Fibroblast of lung (primary cell): ENCODE data around the gene MOCS3. TPM values are rescaled to one million over a fixed set of nuclear protein-coding genes. Genes with fewer than 3 reads are reported as not detected.

Experiments used
- DNase-seq, 2 donors: peaks; one replicate each; pipeline versions ENCODE4 v3.0.0 to v3.0.0-alpha.2; 2010; ENCODE audit warnings: low read depth in 2 of 2
- H2AFZ ChIP-seq: 2 replicates; pipeline ENCODE4 v1.5.1; 2012; ENCODE audit warnings: low read length, control low read depth, inconsistent platforms
- H3K27ac ChIP-seq: 2 replicates; pipeline ENCODE4 v1.5.1; 2011; ENCODE audit warnings: low read length, control low read depth; ENCODE audit not compliant: insufficient read depth
- H3K27me3 ChIP-seq: 2 replicates; pipeline ENCODE4 v1.5.1; 2011; ENCODE audit warnings: mild to moderate bottlenecking, low read length; ENCODE audit not compliant: control insufficient read depth, insufficient read depth
- H3K36me3 ChIP-seq: 2 replicates; pipeline ENCODE4 v1.5.1; 2011; ENCODE audit warnings: low read length; ENCODE audit not compliant: control insufficient read depth, insufficient read depth
- H3K4me1 ChIP-seq: 2 replicates; pipeline ENCODE4 v1.5.1; 2011; ENCODE audit warnings: low read length; ENCODE audit not compliant: control insufficient read depth, insufficient read depth; ENCODE audit errors: extremely low read depth
- H3K4me2 ChIP-seq: 2 replicates; pipeline ENCODE4 v1.5.1; 2011; ENCODE audit warnings: low read length, control low read depth; ENCODE audit not compliant: insufficient read depth; ENCODE audit errors: extremely low read depth
- H3K4me3 ChIP-seq, 4 experiments: fragments of 200-600 bp in 1 of 4; sonication (generic) in 1 of 4; replicated peaks in 1 of 4; 2 replicates each; pipeline ENCODE4 v1.5.1; 2011 to 2016; ENCODE audit warnings: low read length in 4 of 4, low read depth in 3 of 4, mild to moderate bottlenecking in 3 of 4, control low read depth in 2 of 4, inconsistent platforms in 1 of 4, mixed read lengths in 1 of 4; ENCODE audit not compliant: insufficient read depth in 1 of 4; ENCODE audit errors: control extremely low read depth in 1 of 4
- H3K79me2 ChIP-seq: 2 replicates; pipeline ENCODE4 v1.5.1; 2012; ENCODE audit warnings: mild to moderate bottlenecking, low read length, inconsistent platforms; ENCODE audit not compliant: control insufficient read depth, insufficient read depth
- H3K9ac ChIP-seq: 2 replicates; pipeline ENCODE4 v1.5.1; 2011; ENCODE audit warnings: mild to moderate bottlenecking, low read length, control low read depth; ENCODE audit not compliant: insufficient read depth
- H3K9me3 ChIP-seq: 2 replicates; pipeline ENCODE4 v1.5.1; 2012; ENCODE audit warnings: low read depth, low read length; ENCODE audit not compliant: control insufficient read depth, insufficient read depth
- H4K20me1 ChIP-seq: 2 replicates; pipeline ENCODE4 v1.5.1; 2011; ENCODE audit warnings: low read length; ENCODE audit not compliant: control insufficient read depth, insufficient read depth; ENCODE audit errors: extremely low read depth
- EZH2 ChIP-seq: IDR thresholded peaks from 2 replicates; pipeline ENCODE4 v1.5.1; 2012; ENCODE audit warnings: low read length, control low read depth, mild to moderate bottlenecking; ENCODE audit errors: missing control alignments
- polyA plus RNA-seq, 2 donors: library from polyadenylated mRNA; depleted of rRNA in 1 of 2; stranded (reverse) in 1 of 2; unstranded in 1 of 2; fragments of >200 nt; gene quantifications; 2 replicates each; pipeline ENCODE4 v1.2.1, GENCODE V29; 2011 to 2012; ENCODE audit warnings: missing spikeins in 1 of 2
- total RNA-seq: library from RNA; depleted of rRNA; stranded (reverse); fragments of >200 nt; gene quantifications from 2 replicates; pipeline ENCODE4 v1.2.1, GENCODE V29; 2014
- TF ChIP-seq, protein P1 (sequence below), 2 donors: IDR thresholded peaks in 1 of 2; conservative IDR thresholded peaks in 1 of 2; 1 replicate in 1 of 2; 2 replicates in 1 of 2; pipeline ENCODE4 v1.5.1; 2011 to 2012; ENCODE audit warnings: low read length in 2 of 2, control low read depth in 1 of 2, inconsistent platforms in 1 of 2, low read depth in 1 of 2, mild to moderate bottlenecking in 1 of 2

Gene MOCS3
- total and polyA plus RNA-seq, 2 donors (not counting 1 experiment from before 2014, with no cell fraction given) = 3.7 to 10.1 TPM

DNA sequence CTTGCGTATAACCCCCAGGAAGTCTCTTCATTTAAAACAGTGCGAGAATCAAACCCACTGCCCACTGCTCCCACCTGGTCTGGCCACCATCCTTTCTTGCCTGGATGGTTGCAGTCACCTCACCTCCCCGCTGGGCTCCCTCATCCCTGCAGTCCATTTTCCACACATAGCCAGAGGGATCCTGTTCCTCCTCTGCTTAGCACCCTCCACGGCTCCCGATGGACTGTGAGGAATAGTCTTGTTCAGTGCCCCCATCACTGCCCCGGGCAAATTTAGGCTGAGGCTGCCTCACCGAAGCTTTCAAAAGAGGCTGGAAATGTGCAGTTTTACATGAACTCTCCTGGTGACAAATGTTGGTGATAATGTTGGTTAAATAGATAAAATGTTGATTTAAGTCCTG is 46.6 kb downstream of the MOCS3 start:
- Histone ChIP-seq H3K9ac (no peak overlapping the region), H3K9me3 (no peaks in the 10 kb centered on the region), H3K27ac (no peak overlapping the region), H2AFZ (no peak overlapping the region), H3K4me2 (no peak overlapping the region), H4K20me1 (no peaks in the 10 kb centered on the region), H3K27me3 (peaks cover 2% of the 10 kb centered on the region), H3K79me2 (no peaks in the 10 kb centered on the region), H3K36me3 (no peaks in the 10 kb centered on the region), H3K4me3 (no peak overlapping the region), H3K4me1 (no peaks in the 10 kb centered on the region)
- DNase-seq = no peak
- no peak for TF ChIP-seq EZH2
- TF ChIP-seq, protein P1, sequence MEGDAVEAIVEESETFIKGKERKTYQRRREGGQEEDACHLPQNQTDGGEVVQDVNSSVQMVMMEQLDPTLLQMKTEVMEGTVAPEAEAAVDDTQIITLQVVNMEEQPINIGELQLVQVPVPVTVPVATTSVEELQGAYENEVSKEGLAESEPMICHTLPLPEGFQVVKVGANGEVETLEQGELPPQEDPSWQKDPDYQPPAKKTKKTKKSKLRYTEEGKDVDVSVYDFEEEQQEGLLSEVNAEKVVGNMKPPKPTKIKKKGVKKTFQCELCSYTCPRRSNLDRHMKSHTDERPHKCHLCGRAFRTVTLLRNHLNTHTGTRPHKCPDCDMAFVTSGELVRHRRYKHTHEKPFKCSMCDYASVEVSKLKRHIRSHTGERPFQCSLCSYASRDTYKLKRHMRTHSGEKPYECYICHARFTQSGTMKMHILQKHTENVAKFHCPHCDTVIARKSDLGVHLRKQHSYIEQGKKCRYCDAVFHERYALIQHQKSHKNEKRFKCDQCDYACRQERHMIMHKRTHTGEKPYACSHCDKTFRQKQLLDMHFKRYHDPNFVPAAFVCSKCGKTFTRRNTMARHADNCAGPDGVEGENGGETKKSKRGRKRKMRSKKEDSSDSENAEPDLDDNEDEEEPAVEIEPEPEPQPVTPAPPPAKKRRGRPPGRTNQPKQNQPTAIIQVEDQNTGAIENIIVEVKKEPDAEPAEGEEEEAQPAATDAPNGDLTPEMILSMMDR (conservative IDR thresholded peaks at IDR 0.05 in 1 of 2, IDR thresholded peaks at IDR 0.05 in 1 of 2; ENCODE audit: low read depth in 1 of 2, low read length in 2 of 2) = no peak

DNA sequence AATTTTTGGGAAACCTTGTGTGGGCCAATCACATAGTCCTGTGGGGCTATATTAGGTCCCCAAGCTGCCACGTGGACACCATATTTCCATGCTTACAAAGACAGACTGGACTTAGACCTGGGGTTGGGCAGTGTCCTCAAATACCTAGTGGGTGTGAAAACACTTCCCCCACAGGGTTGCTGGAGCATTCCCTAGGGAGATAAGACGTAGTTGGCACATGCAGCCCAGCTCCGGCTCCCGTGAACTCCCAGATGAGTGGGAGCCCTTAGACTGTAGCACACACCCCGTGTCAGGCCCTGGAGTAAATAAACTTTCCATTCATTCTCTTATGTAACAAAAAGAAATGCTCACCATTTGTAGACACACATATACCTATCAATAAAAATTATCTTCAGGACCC is 50.1 kb downstream of the MOCS3 start:
- Histone ChIP-seq H2AFZ (no peak overlapping the region), H3K4me3 (no peak overlapping the region), H3K36me3 (no peaks in the 10 kb centered on the region), H3K27ac (no peak overlapping the region), H3K4me1 (no peaks in the 10 kb centered on the region), H3K79me2 (no peaks in the 10 kb centered on the region), H3K9me3 (no peaks in the 10 kb centered on the region), H3K27me3 (no peaks in the 10 kb centered on the region), H3K4me2 (no peak overlapping the region), H3K9ac (no peak overlapping the region), H4K20me1 (no peaks in the 10 kb centered on the region)
- TF ChIP-seq, protein P1 (conservative IDR thresholded peaks at IDR 0.05 in 1 of 2, IDR thresholded peaks at IDR 0.05 in 1 of 2; ENCODE audit: low read depth in 1 of 2, low read length in 2 of 2) = no peak
- no peak for TF ChIP-seq EZH2
- no peak for DNase-seq

DNA sequence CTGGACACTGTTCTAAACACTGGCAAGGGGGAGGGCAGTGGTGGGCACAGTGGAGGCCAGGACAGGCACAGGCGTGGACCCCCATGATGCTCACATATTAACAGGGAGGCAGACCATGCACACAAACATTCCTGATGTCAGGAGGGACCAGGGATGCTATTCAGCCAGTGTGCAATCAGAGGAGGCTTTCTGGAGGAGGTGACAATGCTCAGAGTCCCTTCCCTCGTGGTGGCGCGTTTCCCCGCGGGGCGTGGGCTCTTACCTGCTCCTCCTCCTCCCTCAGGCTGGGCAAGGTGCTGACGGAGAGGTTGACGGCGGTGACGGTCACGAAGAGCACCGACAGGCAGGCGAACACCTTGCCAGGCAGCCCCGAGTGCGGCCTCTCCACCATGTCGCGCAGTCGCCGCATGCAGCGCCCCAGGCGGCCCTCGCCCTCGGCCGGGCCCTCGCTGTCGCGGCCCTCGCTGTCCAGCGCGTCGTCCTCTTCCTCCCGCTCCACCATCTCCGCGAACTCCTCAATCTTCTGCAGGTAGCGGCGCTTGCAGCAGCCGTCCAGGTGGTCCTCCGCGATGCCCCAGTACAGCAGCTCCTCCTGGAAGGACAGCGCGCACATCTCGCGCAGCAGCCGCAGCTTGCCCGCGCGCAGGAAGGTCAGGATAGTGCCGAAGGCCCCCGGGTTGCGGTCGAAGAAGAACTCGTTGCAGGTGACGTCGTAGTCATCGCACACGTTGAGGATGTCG is 50.9 kb downstream of the MOCS3 start:
- H4K20me1 ChIP-seq = no peaks in the 10 kb centered on the region
- no peaks in the 10 kb centered on the region for H3K79me2 ChIP-seq
- no peak overlapping the region for H3K9ac ChIP-seq
- H3K36me3 ChIP-seq = no peaks in the 10 kb centered on the region
- no peak overlapping the region for H2AFZ ChIP-seq
- H3K27ac ChIP-seq = no peak overlapping the region
- H3K27me3 ChIP-seq = no peaks in the 10 kb centered on the region
- no peak overlapping the region for H3K4me2 ChIP-seq
- no peaks in the 10 kb centered on the region for H3K9me3 ChIP-seq
- TF ChIP-seq, protein P1 (conservative IDR thresholded peaks at IDR 0.05 in 1 of 2, IDR thresholded peaks at IDR 0.05 in 1 of 2; ENCODE audit: low read depth in 1 of 2, low read length in 2 of 2) = no peak
- TF ChIP-seq EZH2 = no peak
- H3K4me1 ChIP-seq = no peaks in the 10 kb centered on the region
- H3K4me3 ChIP-seq = no peak overlapping the region
- no peak for DNase-seq
